GM23248 (cell line): Measurements from ENCODE around the gene KIFAP3. TPM values are rescaled to one million over a fixed set of nuclear protein-coding genes. Genes with fewer than 3 reads are reported as not detected.

Source experiments
- polyA plus RNA-seq: library from polyadenylated mRNA; unstranded; fragments of >200 nt; fragmentation: Nextera tagmentation; extraction: Ambion mirVana; gene quantifications from 2 replicates; pipeline ENCODE4 v1.2.1, GENCODE V29; 2016
- small RNA-seq: library from RNA; depleted of rRNA; stranded (forward); fragments of <200 nt; gene quantifications from one replicate; pipeline ENCODE3, GENCODE V24; 2014; ENCODE audit warnings: low read depth, low replicate concordance
- total RNA-seq: library from RNA; depleted of rRNA; stranded (reverse); fragments of >200 nt; shearing (Covaris generic); gene quantifications from 2 replicates; pipeline ENCODE4 v1.2.3, GENCODE V29; 2014; rRNA removed

Gene KIFAP3
- total and polyA plus RNA-seq, 2 experiments from 2014 or later = 23.1 to 30.7 TPM

Small RNAs within 50 kb of the gene (small RNA-seq; reads per million reads assigned to genes)
- gene MRPS10P1 = not detected

Other genes with a start within 250 kb of the KIFAP3 start
- 7.6 and 10.2 TPM in 2 replicates for gene SCYL3, start 180.8 kb downstream of the KIFAP3 start, total RNA-seq
- 4.5 and 5.8 TPM in 2 replicates for gene SCYL3, start 180.8 kb downstream of the KIFAP3 start, polyA plus RNA-seq
- gene NTMT2, start 71.3 kb upstream of the KIFAP3 start, total RNA-seq = not detected in 2 replicates
- not detected in 2 replicates for gene NTMT2, start 71.3 kb upstream of the KIFAP3 start, polyA plus RNA-seq